GM18870 (cell line): ENCODE measurements around the gene TUBB4A.

ENCODE experiments used
- ATAC-seq: cut with Tn5 transposase; IDR thresholded peaks from one replicate; pipeline ENCODE4 v1.9.1; 2021; ENCODE audit warnings: moderate library complexity; ENCODE audit not compliant: unreplicated experiment

The TUBB4A gene

DNA sequence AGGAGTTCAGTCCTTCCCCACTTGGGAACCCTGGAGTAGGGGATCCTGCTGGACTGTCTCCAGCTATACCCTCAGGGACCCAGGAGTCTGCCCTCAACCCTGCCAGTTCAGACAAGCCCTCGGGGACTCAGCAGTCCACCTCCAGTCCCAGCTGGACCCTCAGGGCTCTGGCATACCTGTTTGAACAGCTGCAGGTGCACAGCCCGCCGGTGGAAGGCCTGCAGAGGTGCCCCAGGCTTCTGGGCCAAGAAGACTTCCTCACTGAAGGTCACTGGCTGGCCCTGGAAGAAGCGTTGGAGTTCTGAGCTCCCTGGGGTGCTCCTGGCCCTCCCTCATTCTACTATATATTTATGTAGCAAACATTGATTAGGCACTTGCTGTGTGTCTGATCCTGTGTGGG, 29.4 kb downstream of the TUBB4A start:
- no peak for ATAC-seq

DNA sequence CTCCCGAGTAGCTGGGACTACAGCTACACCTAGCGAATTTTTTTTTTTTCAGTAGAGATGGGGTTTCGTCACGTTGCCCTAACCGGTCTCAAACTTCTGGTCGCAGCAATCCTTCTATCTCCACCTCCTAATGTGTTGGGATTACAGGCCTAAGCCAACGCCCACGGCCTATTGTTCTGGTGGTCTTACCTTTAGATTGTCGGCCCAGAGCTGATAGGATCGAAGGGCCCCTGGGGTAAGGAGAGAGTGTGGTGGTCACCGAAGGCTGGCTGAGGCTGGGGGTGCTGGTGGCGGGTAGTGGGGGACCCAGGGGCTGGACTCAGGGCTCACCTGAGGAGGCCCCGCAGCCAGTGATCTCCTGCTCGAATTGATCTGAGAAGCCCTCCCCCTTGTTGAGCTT, 31.0 kb downstream of the TUBB4A start:
- ATAC-seq = no peak

- no peak for ATAC-seq
These were observed 31.9 kb downstream of the TUBB4A start for GRCh38 chr19:6470173-6470572.

DNA sequence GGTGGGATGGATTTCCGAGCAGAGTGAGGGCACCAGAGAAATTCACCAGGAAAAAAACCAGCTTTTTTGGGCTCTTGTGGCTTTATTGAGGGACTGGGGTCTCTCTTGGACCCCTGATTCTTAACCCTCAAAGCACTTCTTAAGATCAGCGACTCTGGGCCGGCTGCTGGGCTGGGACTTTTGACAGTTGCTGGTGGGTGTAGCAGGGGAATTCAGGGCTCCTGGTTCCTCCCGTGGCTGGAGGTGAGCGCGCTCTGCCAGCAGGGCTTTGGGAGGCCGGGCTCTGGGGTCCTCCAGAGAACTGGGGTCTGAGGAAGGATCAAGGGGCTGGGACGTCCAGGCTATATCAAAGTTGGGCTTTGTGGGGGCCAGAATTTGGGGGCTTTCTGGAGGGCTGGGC, 34.7 kb downstream of the TUBB4A start:
- no peak for ATAC-seq

GRCh38 chr19:6466526-6467248, 35.4 kb downstream of the TUBB4A start:
- no peak for ATAC-seq

- no peak for ATAC-seq
These were observed 36.4 kb downstream of the TUBB4A start for GRCh38 chr19:6465663-6466062.

- ATAC-seq = no peak
These were observed 37.1 kb downstream of the TUBB4A start for GRCh38 chr19:6465006-6465405.

DNA sequence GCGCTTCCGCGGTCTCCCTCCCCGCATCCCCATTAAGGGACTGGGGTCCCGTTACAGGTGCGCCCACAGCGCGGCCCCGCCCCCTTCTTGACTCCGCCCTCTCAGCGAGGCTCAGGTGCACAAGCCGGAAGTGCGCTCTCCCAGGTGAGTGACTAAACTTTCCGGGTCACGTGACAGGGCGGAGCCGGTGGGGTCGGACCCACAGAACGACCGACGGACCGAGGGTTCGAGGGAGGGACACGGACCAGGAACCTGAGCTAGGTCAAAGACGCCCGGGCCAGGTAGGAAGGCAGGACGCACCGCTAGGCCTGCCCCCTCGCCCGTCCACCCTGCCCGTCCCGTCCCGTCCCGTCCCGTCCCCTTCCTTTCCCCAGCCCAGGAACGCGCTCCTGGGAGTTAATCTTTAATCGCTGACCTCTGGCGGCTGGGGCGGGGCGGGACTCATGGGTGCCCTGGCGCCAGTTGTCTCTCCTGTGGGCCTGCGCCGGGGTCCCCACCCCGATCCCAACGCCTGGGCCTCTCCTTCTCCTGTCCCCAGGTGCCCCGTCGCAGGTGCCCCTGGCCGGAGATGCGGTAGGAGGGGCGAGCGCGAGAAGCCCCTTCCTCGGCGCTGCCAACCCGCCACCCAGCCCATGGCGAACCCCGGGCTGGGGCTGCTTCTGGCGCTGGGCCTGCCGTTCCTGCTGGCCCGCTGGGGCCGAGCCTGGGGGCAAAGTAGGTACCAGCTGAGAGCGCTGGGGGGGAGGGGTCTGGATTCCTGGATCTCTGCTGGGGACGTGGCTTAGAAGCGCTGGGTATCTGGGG, 37.8 kb downstream of the TUBB4A start, which contains the start of gene CRB3:
CRB3 (plus strand) TSS at position 202 of the 804 bp plus-strand sequence; CDS start at position 633, 431 bp downstream.
- ATAC-seq = no peak

- peak; percentile 80 for ATAC-seq
These were observed 41.8 kb downstream of the TUBB4A start for GRCh38 chr19:6460099-6460884.

DNA sequence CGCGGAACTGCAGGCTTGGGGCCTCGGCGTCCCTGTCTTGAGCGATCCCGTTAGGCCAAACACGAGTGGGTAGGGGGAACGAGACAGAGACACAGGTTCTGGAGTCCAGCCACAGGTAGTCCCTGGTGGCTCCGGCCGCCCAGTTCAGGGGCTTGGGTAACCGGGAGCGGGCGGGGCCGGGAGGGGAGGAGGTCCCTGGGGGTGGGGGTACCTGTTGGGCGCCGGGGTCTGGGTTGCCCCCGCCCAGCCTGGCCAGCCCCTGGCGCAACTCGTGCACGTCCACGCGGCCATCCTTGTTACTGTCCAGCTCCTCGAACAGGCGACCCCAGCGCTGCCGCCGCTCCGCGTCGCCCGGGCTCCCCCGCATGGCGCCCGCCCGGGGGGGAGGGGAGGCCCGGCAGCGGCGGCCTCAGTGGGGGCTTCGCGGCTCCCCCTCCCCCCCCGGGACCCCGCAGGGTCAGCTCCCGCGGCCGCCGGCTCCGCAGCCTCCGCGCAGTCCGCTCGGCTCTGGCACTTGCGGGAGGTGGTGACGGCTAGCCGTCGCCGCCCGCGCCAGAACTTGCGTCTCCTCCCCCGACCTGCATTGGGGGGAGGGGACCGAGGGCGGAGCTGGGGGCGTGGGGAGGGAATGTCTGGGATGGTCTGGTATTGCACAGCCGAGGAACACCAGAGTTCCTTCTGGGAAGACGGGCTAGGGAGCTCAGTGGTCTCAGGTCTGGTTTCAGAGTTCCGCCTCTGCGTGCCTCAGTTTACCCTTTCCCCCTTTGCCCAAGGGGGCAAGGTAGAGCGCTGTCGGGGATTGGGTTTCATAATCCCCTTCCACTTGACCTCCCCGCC, 42.6 kb downstream of the TUBB4A start, which contains the start of gene SLC25A23:
SLC25A23 (minus strand) TSS at position 531 of the 837 bp plus-strand sequence; CDS start at position 367, 164 bp downstream.
- ATAC-seq = no peak

DNA sequence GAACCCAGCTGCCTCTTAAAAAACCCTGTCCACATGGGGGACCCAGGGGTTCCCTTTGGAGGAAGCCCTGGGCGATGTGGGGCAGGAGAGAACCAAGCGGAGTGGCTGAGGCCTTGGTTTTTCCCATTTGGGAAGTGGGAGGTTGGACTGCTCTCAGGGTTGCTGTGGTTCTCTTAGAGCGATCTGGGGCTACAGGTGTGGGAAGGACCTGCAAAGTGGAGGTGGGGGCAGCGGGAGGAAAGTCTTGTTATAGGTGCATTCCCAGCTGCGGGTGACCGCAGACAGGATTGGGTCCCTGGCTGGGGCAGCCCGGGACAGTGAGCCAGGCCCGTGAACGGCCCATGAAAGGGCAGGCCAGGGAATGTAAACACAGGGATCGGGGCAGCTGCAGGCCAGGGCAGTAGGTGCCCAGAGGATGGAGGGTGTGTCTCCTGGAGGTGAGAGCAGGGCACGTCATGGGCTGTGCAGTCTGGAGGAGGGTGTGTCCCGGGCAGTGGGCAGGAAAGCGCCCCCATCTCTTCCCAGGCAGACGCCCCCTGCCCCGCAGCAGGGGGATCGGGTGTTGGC, 43.3 kb downstream of the TUBB4A start:
- ATAC-seq = no peak

DNA sequence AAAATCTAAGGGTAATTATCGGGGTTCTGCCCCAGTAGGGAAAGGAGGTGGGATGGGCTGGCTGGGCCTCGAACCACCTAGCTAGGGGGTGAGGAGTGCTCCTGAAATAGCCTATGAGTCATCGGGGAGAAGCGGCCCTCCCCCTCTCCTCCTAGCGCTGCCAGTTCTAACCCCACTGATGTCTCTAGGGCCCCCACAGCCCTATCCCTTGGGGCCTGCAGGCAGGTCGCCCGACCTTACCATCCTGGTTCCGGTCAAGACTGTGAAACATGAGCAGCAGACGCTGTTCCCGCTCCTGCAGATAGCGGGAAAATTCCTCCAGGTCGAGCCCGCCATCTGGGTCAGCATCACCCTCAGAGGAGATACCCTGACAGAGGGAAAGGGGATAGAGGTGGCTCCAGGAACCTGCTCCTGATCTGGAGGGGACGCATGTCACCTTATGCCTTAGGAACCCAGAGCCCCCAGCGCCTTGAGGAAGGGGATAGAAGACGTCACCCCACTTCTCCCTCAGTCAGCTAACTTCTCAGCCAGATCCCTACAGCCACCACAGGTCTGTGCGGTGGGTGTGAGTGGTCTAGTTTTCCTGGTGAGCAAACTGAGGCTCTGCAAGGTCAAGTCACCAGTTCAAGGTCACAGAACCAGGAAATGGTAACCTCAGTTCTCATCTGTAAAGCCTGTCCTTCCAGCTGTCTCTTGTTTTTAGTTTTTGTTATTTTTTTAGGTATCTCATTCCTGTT, 44.0 kb downstream of the TUBB4A start:
- ATAC-seq = no peak

- no peak for ATAC-seq
These were observed 46.2 kb downstream of the TUBB4A start for GRCh38 chr19:6455924-6456323.

GRCh38 chr19:6453951-6454565, 48.1 kb downstream of the TUBB4A start:
- no peak for ATAC-seq

DNA sequence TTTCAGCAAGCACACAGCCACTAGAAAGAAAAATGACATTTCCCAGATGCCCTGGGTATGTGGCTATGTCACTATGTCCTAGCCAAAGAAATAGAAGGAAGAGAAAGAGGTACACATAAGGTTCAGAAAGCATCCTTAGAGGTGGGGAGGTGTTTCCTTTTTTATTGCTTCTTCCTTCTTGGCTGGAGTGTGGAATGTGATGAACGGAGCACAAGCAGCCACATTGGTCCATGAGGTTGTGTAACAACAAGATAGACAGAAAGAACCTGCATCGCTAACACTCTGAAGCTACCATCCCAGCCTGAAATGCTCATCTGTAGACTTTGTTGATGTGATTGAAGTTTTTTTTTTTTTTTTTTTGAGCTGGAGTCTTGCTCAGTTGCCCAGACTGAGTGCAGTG, 49.2 kb downstream of the TUBB4A start:
- no peak for ATAC-seq

GRCh38 chr19:6452223-6452614, 49.9 kb downstream of the TUBB4A start:
- no peak for ATAC-seq

DNA sequence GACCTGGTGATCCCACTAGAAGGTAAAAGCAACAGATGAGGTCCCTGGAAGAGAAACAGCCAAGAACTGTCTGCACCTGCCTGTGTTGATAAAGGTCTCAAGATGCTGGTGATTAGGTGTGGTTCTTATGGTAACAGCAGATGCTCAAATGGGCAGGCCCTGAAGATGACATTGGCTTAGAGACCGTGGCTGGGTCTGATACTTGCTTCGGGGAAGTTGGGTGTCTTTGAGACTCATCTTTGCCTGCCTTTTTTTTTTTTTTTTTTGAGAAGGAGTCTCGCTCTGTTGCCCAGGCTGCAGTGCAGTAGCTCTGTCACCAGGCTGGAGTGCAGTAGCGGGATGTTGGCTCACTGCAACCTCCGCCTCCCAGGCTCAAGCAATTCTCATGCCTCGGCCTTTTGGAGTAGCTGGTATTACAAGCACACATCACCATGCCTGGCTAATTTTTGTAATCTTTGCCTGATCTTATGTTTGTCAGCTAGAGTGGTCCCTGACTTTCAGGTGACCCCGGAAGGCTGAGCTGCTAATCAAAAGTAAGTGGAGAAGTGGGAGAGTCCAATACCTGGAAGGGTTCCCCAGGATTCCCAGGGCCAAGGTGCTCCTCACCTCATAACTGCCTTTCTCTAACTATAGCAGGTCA, 50.4 kb downstream of the TUBB4A start:
- no peak for ATAC-seq

DNA sequence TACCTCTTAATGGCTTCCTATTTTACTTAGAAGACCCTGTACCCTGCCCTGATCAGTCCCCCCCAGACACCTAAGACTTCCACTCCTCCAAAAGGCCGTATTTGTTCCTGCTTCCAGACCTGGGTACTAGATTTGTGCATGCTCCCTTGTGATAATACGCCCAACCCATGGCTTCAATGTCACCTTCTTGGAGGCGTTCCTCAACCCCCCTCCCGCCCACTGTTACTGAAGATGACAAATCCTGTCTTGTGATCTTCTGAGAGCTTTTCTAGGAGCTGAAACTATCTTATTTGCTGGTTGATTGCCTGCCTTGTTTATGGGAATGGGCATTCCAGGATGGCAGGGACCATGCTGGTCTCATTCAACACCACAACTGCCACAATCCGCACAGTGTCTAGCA, 51.9 kb downstream of the TUBB4A start:
- ATAC-seq = no peak

DNA sequence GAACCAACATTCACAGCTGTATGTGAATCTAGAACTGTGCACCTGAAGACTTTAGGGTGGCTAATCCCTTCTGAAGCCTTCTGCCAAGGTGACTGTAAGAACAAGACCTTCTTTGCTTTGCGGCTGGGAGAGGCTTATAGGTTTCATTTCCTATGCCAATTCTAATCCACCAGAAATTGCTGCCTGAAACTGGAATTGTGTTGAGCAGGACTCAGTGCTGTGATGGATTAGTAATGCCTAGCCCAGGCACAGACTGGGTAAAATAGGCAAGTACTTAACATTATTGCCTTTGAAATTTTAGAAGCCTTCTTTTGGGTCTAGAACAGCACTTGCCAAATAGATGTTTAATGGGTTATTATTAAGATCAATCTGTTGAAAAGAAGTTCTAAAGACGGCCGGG, 54.1 kb downstream of the TUBB4A start:
- no peak for ATAC-seq
